Tibial artery (tissue), 4 donors: ENCODE data around the gene ERVFRD-1.

Experiments
- DNase-seq, 2 donors: peaks; one replicate each; pipeline ENCODE4 v3.0.0-alpha.2; 2019
- H3K27ac ChIP-seq, 2 donors: fragments of 200-600 bp; sonication (generic) in 1 of 2; 1 replicate in 1 of 2; 2 replicates in 1 of 2; pipeline ENCODE4 v1.5.1; 2018 to 2019; ENCODE audit warnings: mild to moderate bottlenecking in 1 of 2
- H3K27me3 ChIP-seq, 2 donors: fragments of 200-600 bp; sonication (generic) in 1 of 2; one replicate each; pipeline versions ENCODE4 v1.5.1 to v1.6.0; 2016 to 2019
- H3K36me3 ChIP-seq, 3 donors: fragments of 200-600 bp; sonication (generic) in 2 of 3; one replicate each; pipeline ENCODE4 v1.5.1; 2016 to 2019; ENCODE audit warnings: mild to moderate bottlenecking in 2 of 3
- H3K4me1 ChIP-seq, 4 donors: fragments of 200-600 bp; sonication (generic) in 2 of 4; 1 replicate in 3 of 4; 2 replicates in 1 of 4; pipeline ENCODE4 v1.5.1; 2016 to 2019
- H3K4me3 ChIP-seq, 2 donors: fragments of 200-600 bp; sonication (generic) in 1 of 2; 1 replicate in 1 of 2; 2 replicates in 1 of 2; pipeline ENCODE4 v1.5.1; 2018 to 2019; ENCODE audit warnings: mild to moderate bottlenecking in 2 of 2
- H3K9me3 ChIP-seq, 3 donors: fragments of 200-600 bp; sonication (generic) in 1 of 3; one replicate each; pipeline ENCODE4 v1.5.1; 2016 to 2019
- intact Hi-C: fragments of 100-400 bp; cut with DNase I; formaldehyde crosslinking; loops from one replicate; pipeline ENCODE4 v1.15.0; 2023; ENCODE audit warnings: low total_unique reads
- TF ChIP-seq, protein P1 (sequence below), 2 experiments: fragments of 200-600 bp in 1 of 2; fragments of 450-650 bp in 1 of 2; IDR thresholded peaks; one replicate each; pipeline ENCODE4 v1.5.1; 2017 to 2019; ENCODE audit warnings: antibody characterized with exemption in 2 of 2, mild to moderate bottlenecking in 1 of 2, moderate library complexity in 1 of 2

The ERVFRD-1 gene

DNA sequence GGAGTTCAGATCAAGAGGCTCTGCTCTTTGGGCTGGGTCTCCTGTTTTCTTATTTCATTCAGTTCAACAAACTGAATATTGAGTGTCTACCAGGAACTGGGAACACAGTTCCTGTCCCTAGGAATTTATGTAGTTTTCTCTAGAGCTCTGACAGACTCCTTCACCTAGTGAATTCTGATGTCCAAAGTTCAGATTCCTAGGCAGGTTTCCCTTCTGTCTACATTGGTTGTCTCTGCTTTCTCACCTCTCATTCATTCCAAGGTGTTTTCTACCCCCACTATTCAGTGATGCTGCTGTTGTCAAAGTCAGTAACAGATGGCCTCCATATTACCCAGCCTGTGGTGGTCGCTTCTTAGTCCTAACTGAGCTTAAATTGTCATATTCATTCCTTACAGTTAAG lies 13.5 kb downstream of the ERVFRD-1 start:
- TF ChIP-seq, protein P1, sequence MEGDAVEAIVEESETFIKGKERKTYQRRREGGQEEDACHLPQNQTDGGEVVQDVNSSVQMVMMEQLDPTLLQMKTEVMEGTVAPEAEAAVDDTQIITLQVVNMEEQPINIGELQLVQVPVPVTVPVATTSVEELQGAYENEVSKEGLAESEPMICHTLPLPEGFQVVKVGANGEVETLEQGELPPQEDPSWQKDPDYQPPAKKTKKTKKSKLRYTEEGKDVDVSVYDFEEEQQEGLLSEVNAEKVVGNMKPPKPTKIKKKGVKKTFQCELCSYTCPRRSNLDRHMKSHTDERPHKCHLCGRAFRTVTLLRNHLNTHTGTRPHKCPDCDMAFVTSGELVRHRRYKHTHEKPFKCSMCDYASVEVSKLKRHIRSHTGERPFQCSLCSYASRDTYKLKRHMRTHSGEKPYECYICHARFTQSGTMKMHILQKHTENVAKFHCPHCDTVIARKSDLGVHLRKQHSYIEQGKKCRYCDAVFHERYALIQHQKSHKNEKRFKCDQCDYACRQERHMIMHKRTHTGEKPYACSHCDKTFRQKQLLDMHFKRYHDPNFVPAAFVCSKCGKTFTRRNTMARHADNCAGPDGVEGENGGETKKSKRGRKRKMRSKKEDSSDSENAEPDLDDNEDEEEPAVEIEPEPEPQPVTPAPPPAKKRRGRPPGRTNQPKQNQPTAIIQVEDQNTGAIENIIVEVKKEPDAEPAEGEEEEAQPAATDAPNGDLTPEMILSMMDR (IDR thresholded peaks at IDR 0.05) = no peak
- no peak overlapping the region for H3K27ac ChIP-seq
- peaks cover 0 to 14% (median 5%) of the 10 kb centered on the region in 4 donors for H3K4me1 ChIP-seq
- DNase-seq = no peak
- H3K36me3 ChIP-seq = no peaks in the 10 kb centered on the region
- H3K4me3 ChIP-seq = no peak overlapping the region
- H3K9me3 ChIP-seq = no peaks in the 10 kb centered on the region
- no peaks in the 10 kb centered on the region for H3K27me3 ChIP-seq
- intact Hi-C loops = no loop called here

DNA sequence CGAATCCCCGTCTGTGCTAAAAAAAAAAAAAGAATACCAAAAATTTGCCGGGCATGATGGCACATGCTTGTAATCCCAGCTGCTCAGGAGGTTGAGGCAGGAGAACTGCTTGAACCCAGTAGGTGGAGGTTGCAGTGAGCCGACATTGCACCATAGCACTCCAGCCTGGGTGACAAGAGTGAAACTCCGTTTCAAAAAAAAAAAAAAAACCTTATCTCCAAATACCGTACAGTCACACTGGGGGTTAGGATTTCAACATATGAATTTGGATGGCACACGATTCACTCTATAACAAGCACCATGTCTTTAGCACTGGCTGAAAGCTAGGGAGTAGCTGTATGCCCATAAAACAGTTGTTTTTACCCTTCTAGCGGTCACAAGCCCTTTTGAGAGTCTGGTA lies 14.0 kb downstream of the ERVFRD-1 start:
- H3K36me3 ChIP-seq = no peaks in the 10 kb centered on the region
- no peak for DNase-seq
- H3K27me3 ChIP-seq = no peaks in the 10 kb centered on the region
- H3K9me3 ChIP-seq = no peaks in the 10 kb centered on the region
- H3K4me1 ChIP-seq = peaks cover 0 to 17% (median 7%) of the 10 kb centered on the region in 4 donors
- H3K4me3 ChIP-seq = no peak overlapping the region
- no peak overlapping the region for H3K27ac ChIP-seq
- intact Hi-C loops = no loop called here
- TF ChIP-seq, protein P1 (IDR thresholded peaks at IDR 0.05) = no peak

- Histone ChIP-seq H3K27me3 (no peaks in the 10 kb centered on the region), H3K4me3 (no peak overlapping the region), H3K27ac (no peak overlapping the region), H3K4me1 (peaks cover 0 to 17% (median 7%) of the 10 kb centered on the region in 4 donors), H3K36me3 (no peaks in the 10 kb centered on the region), H3K9me3 (no peaks in the 10 kb centered on the region)
- intact Hi-C loops = no loop called here
- TF ChIP-seq, protein P1 (IDR thresholded peaks at IDR 0.05) = no peak
- DNase-seq = no peak
These were observed 15.4 kb downstream of the ERVFRD-1 start for GRCh38 chr6:11096109-11096508.

DNA sequence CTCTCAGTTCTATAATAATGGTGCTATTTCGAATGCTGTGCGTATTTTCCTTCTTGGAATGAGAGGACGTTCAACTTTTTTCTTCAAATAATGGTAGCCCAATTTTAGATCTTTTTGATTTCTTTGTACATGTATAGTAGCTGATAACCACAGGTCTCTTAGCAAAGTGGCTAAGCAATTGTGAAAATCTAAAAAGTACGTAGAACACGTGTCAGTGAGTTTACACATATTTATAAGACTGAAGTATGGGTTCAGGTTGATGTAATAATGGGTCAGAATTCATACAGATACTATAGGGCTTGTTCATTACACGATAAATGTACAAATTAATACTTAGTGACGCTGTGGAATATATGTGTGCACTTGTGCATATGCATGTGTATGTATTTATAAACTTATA lies 16.6 kb downstream of the ERVFRD-1 start:
- Histone ChIP-seq H3K27me3 (no peaks in the 10 kb centered on the region), H3K4me1 (peaks cover 0 to 17% (median 7%) of the 10 kb centered on the region in 4 donors), H3K36me3 (no peaks in the 10 kb centered on the region), H3K9me3 (no peaks in the 10 kb centered on the region), H3K4me3 (peak overlapping the region; percentile 83 to 99), H3K27ac (peak overlapping the region in 1 of 2 donors; percentile 99)
- no peak for DNase-seq
- intact Hi-C loops = no loop called here
- TF ChIP-seq, protein P1 (IDR thresholded peaks at IDR 0.05) = no peak

DNA sequence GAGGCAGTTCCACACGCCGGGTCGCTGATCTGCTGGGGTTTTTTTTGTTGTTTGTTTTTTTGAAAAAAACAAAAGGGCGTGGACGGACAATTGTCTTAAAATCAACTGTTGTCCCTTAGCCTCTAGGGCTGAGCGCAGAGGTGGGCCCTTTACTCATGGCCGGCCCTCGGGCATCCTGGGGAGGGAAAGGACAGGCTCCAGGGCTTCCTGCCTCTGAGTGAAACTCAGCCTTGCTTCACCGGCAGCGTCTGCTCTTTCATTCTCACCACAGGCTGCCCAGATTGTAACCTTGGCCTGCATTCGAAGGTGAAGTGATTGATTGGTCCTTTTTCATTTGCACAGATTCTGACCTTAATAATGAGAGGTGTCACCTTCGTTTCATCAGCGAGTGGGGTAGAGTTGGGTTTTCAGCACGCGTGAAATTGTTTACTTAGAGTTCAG lies 17.1 kb downstream of the ERVFRD-1 start:
- Histone ChIP-seq H3K27ac (peak overlapping the region; percentile 97 to 99), H3K27me3 (no peaks in the 10 kb centered on the region), H3K9me3 (no peaks in the 10 kb centered on the region), H3K4me1 (peaks cover 0 to 17% (median 7%) of the 10 kb centered on the region in 4 donors), H3K4me3 (peak overlapping the region; percentile 83 to 99), H3K36me3 (no peaks in the 10 kb centered on the region)
- intact Hi-C loops = no loop called here
- peak; percentile 39 to 72 for DNase-seq
- TF ChIP-seq, protein P1 (IDR thresholded peaks at IDR 0.05) = no peak
